Vagina (tissue), 2 donors: ENCODE measurements around the gene DLG2. TPM values are rescaled to one million over a fixed set of nuclear protein-coding genes. Genes with fewer than 3 reads are reported as not detected.
A peak's percentile ranks its signal among the peaks of the same experiment; 100 is the strongest.

Experiments
- DNase-seq, 2 donors: peaks; one replicate each; pipeline ENCODE4 v3.0.0-alpha.2; 2017; ENCODE audit errors: extremely low spot score in 2 of 2
- H3K27ac ChIP-seq: fragments of 200-600 bp; sonication (generic); one replicate; pipeline ENCODE4 v1.5.1; 2019
- H3K27me3 ChIP-seq: fragments of 200-600 bp; sonication (generic); one replicate; pipeline ENCODE4 v1.5.1; 2019
- H3K36me3 ChIP-seq, 2 donors: fragments of 200-600 bp; sonication (generic); one replicate each; pipeline ENCODE4 v1.5.1; 2017 to 2019
- H3K4me1 ChIP-seq: fragments of 200-600 bp; sonication (generic); one replicate; pipeline ENCODE4 v1.5.1; 2019
- H3K4me3 ChIP-seq, 2 donors: fragments of 200-600 bp; sonication (generic); 1 replicate in 1 of 2; 2 replicates in 1 of 2; pipeline ENCODE4 v1.5.1; 2016 to 2019
- H3K9me3 ChIP-seq: fragments of 200-600 bp; sonication (generic); one replicate; pipeline ENCODE4 v1.5.1; 2019
- POLR2A ChIP-seq, 2 donors: fragments of 450-650 bp; IDR thresholded peaks; one replicate each; pipeline ENCODE4 v1.6.1; 2017; ENCODE audit warnings: antibody characterized with exemption in 2 of 2, mild to moderate bottlenecking in 2 of 2, moderate library complexity in 2 of 2
- POLR2AphosphoS5 ChIP-seq, 2 donors: sonication (generic); formaldehyde crosslinking; IDR thresholded peaks; one replicate each; pipeline ENCODE4 v1.9.0; 2017; ENCODE audit warnings: antibody characterized with exemption in 2 of 2, mild to moderate bottlenecking in 2 of 2, low read depth in 1 of 2; ENCODE audit not compliant: insufficient read depth in 1 of 2
- intact Hi-C: fragments of 100-400 bp; cut with DNase I; formaldehyde crosslinking; loops from one replicate; pipeline ENCODE4 v1.15.1; 2023
- total RNA-seq: library from RNA; depleted of rRNA; stranded (reverse); fragments of >200 nt; gene quantifications from one replicate; pipeline ENCODE4 v1.2.3, GENCODE V29; 2016
- TF ChIP-seq, protein P1 (sequence below), 3 experiments: fragments of 450-650 bp in 2 of 3; fragments of 200-600 bp in 1 of 3; sonication (generic) in 1 of 3; IDR thresholded peaks; one replicate each; pipeline ENCODE4 v1.5.1; 2017 to 2019; ENCODE audit warnings: antibody characterized with exemption in 3 of 3, mild to moderate bottlenecking in 2 of 3, moderate library complexity in 2 of 3

DLG2 gene
- total RNA-seq, 1 donor from 2014 or later: 10.1 TPM

GRCh38 chr11:83836065-83836464, 1791.1 kb downstream of the DLG2 start:
- H3K36me3 ChIP-seq: no peaks in the 10 kb centered on the region
- no peaks in the 10 kb centered on the region for H3K9me3 ChIP-seq
- intact Hi-C loops: no loop called here
- no peaks in the 10 kb centered on the region for H3K27me3 ChIP-seq
- no peak for DNase-seq
- no peaks in the 10 kb centered on the region for H3K4me1 ChIP-seq
- H3K4me3 ChIP-seq: no peak overlapping the region
- H3K27ac ChIP-seq: no peak overlapping the region
- TF ChIP-seq POLR2AphosphoS5 (IDR thresholded peaks at IDR 0.05; ENCODE audit: insufficient read depth in 1 of 2, low read depth in 1 of 2): no peak
- no peak for TF ChIP-seq POLR2A (IDR thresholded peaks at IDR 0.05)
- TF ChIP-seq, protein P1, sequence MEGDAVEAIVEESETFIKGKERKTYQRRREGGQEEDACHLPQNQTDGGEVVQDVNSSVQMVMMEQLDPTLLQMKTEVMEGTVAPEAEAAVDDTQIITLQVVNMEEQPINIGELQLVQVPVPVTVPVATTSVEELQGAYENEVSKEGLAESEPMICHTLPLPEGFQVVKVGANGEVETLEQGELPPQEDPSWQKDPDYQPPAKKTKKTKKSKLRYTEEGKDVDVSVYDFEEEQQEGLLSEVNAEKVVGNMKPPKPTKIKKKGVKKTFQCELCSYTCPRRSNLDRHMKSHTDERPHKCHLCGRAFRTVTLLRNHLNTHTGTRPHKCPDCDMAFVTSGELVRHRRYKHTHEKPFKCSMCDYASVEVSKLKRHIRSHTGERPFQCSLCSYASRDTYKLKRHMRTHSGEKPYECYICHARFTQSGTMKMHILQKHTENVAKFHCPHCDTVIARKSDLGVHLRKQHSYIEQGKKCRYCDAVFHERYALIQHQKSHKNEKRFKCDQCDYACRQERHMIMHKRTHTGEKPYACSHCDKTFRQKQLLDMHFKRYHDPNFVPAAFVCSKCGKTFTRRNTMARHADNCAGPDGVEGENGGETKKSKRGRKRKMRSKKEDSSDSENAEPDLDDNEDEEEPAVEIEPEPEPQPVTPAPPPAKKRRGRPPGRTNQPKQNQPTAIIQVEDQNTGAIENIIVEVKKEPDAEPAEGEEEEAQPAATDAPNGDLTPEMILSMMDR (IDR thresholded peaks at IDR 0.05): no peak

GRCh38 chr11:83835423-83835822, 1791.7 kb downstream of the DLG2 start:
- DNase-seq: no peak
- Histone ChIP-seq H3K27me3 (no peaks in the 10 kb centered on the region), H3K36me3 (no peaks in the 10 kb centered on the region), H3K27ac (no peak overlapping the region), H3K4me1 (no peaks in the 10 kb centered on the region), H3K9me3 (no peaks in the 10 kb centered on the region), H3K4me3 (no peak overlapping the region)
- intact Hi-C loops: no loop called here
- TF ChIP-seq POLR2A (IDR thresholded peaks at IDR 0.05) (no peak), POLR2AphosphoS5 (IDR thresholded peaks at IDR 0.05; ENCODE audit: insufficient read depth in 1 of 2, low read depth in 1 of 2) (no peak)
- TF ChIP-seq, protein P1 (IDR thresholded peaks at IDR 0.05): no peak

GRCh38 chr11:83831929-83832328, 1795.2 kb downstream of the DLG2 start:
- DNase-seq: no peak
- no peaks in the 10 kb centered on the region for H3K9me3 ChIP-seq
- no peak for TF ChIP-seq POLR2AphosphoS5 (IDR thresholded peaks at IDR 0.05; ENCODE audit: insufficient read depth in 1 of 2, low read depth in 1 of 2)
- TF ChIP-seq POLR2A (IDR thresholded peaks at IDR 0.05): no peak
- TF ChIP-seq, protein P1 (IDR thresholded peaks at IDR 0.05): no peak
- H3K27ac ChIP-seq: no peak overlapping the region
- no peaks in the 10 kb centered on the region for H3K27me3 ChIP-seq
- H3K36me3 ChIP-seq: no peaks in the 10 kb centered on the region
- H3K4me1 ChIP-seq: no peaks in the 10 kb centered on the region
- no peak overlapping the region for H3K4me3 ChIP-seq
- intact Hi-C loops: no loop called here

GRCh38 chr11:83827940-83828554, 1799.1 kb downstream of the DLG2 start:
- Histone ChIP-seq H3K4me3 (peak overlapping the region in 1 of 2 donors; percentile 32), H3K9me3 (no peaks in the 10 kb centered on the region), H3K4me1 (no peaks in the 10 kb centered on the region), H3K27ac (no peak overlapping the region), H3K36me3 (no peaks in the 10 kb centered on the region), H3K27me3 (no peaks in the 10 kb centered on the region)
- no peak for TF ChIP-seq POLR2A (IDR thresholded peaks at IDR 0.05)
- TF ChIP-seq, protein P1 (IDR thresholded peaks at IDR 0.05): peak in 1 of 3 experiments; percentile 28
- TF ChIP-seq POLR2AphosphoS5 (IDR thresholded peaks at IDR 0.05; ENCODE audit: insufficient read depth in 1 of 2, low read depth in 1 of 2): no peak
- DNase-seq: no peak
- intact Hi-C loops: no loop called here

GRCh38 chr11:83827520-83827919, 1799.6 kb downstream of the DLG2 start:
- Histone ChIP-seq H3K4me3 (no peak overlapping the region), H3K27ac (no peak overlapping the region), H3K27me3 (no peaks in the 10 kb centered on the region), H3K36me3 (no peaks in the 10 kb centered on the region), H3K4me1 (no peaks in the 10 kb centered on the region), H3K9me3 (no peaks in the 10 kb centered on the region)
- TF ChIP-seq POLR2AphosphoS5 (IDR thresholded peaks at IDR 0.05; ENCODE audit: insufficient read depth in 1 of 2, low read depth in 1 of 2): no peak
- no peak for TF ChIP-seq POLR2A (IDR thresholded peaks at IDR 0.05)
- TF ChIP-seq, protein P1 (IDR thresholded peaks at IDR 0.05): no peak
- intact Hi-C loops: no loop called here
- no peak for DNase-seq
